Duodenal mucosa (tissue), 2 donors: ENCODE data around the gene KSR2.

Source experiments
- H3K27ac ChIP-seq: one replicate; pipeline ENCODE4 v1.7.0; 2013; ENCODE audit warnings: low read depth, low read length
- H3K27me3 ChIP-seq, 2 donors: one replicate each; pipeline ENCODE4 v1.7.0; 2013; ENCODE audit warnings: low read length in 2 of 2, control low read depth in 1 of 2; ENCODE audit not compliant: insufficient read depth in 2 of 2, control insufficient read depth in 1 of 2
- H3K36me3 ChIP-seq, 2 donors: one replicate each; pipeline ENCODE4 v1.7.0; 2013; ENCODE audit warnings: low read length in 2 of 2, control low read depth in 1 of 2; ENCODE audit not compliant: insufficient read depth in 2 of 2, control insufficient read depth in 1 of 2
- H3K4me1 ChIP-seq, 2 donors: one replicate each; pipeline ENCODE4 v1.7.0; 2013; ENCODE audit warnings: low read length in 2 of 2, control low read depth in 1 of 2; ENCODE audit not compliant: insufficient read depth in 2 of 2, control insufficient read depth in 1 of 2
- H3K4me3 ChIP-seq, 2 donors: one replicate each; pipeline ENCODE4 v1.7.0; 2013; ENCODE audit warnings: low read length in 2 of 2, low read depth in 1 of 2
- H3K9ac ChIP-seq, 2 donors: one replicate each; pipeline ENCODE4 v1.7.0; 2013; ENCODE audit warnings: low read length in 2 of 2, low read depth in 1 of 2
- H3K9me3 ChIP-seq, 2 donors: one replicate each; pipeline ENCODE4 v1.7.0; 2013; ENCODE audit warnings: low read length in 2 of 2, control low read depth in 1 of 2; ENCODE audit not compliant: control insufficient read depth in 1 of 2

Gene KSR2

GRCh38 chr12:117580015-117580717, 388.6 kb downstream of the KSR2 start:
- H3K9ac ChIP-seq = no peak overlapping the region

GRCh38 chr12:117577122-117577657, 391.6 kb downstream of the KSR2 start:
- H3K36me3 ChIP-seq = no peaks in the 10 kb centered on the region
- no peak overlapping the region for H3K27ac ChIP-seq
- H3K27me3 ChIP-seq = peaks cover 0 to 2% of the 10 kb centered on the region in 2 donors
- no peak overlapping the region for H3K9ac ChIP-seq
- H3K9me3 ChIP-seq = no peaks in the 10 kb centered on the region
- no peak overlapping the region for H3K4me3 ChIP-seq
- no peaks in the 10 kb centered on the region for H3K4me1 ChIP-seq

More at GRCh38 chr12:117580015-117580717, 388.6 kb downstream of the KSR2 start:
- Histone ChIP-seq H3K36me3 (no peaks in the 10 kb centered on the region), H3K9me3 (no peaks in the 10 kb centered on the region), H3K27me3 (peaks cover 0 to 7% of the 10 kb centered on the region in 2 donors), H3K4me1 (no peaks in the 10 kb centered on the region), H3K27ac (no peak overlapping the region), H3K4me3 (no peak overlapping the region)

- Histone ChIP-seq H3K27me3 (no peaks in the 10 kb centered on the region), H3K9me3 (no peaks in the 10 kb centered on the region), H3K4me3 (no peak overlapping the region), H3K9ac (no peak overlapping the region), H3K27ac (no peak overlapping the region), H3K36me3 (no peaks in the 10 kb centered on the region), H3K4me1 (no peaks in the 10 kb centered on the region)
These were observed 392.7 kb downstream of the KSR2 start for GRCh38 chr12:117576053-117576452.

GRCh38 chr12:117574655-117575054, 394.1 kb downstream of the KSR2 start:
- Histone ChIP-seq H3K9ac (no peak overlapping the region), H3K9me3 (no peaks in the 10 kb centered on the region), H3K4me3 (no peak overlapping the region), H3K4me1 (no peaks in the 10 kb centered on the region), H3K27ac (no peak overlapping the region), H3K27me3 (no peaks in the 10 kb centered on the region), H3K36me3 (no peaks in the 10 kb centered on the region)

GRCh38 chr12:117572755-117573154, 396.0 kb downstream of the KSR2 start:
- H3K27me3 ChIP-seq = no peaks in the 10 kb centered on the region
- H3K36me3 ChIP-seq = no peaks in the 10 kb centered on the region
- H3K27ac ChIP-seq = no peak overlapping the region
- no peaks in the 10 kb centered on the region for H3K9me3 ChIP-seq
- H3K4me1 ChIP-seq = no peaks in the 10 kb centered on the region
- H3K4me3 ChIP-seq = no peak overlapping the region
- no peak overlapping the region for H3K9ac ChIP-seq

- Histone ChIP-seq H3K27ac (no peak overlapping the region), H3K9me3 (no peaks in the 10 kb centered on the region), H3K9ac (no peak overlapping the region), H3K36me3 (no peaks in the 10 kb centered on the region), H3K27me3 (no peaks in the 10 kb centered on the region), H3K4me3 (no peak overlapping the region), H3K4me1 (no peaks in the 10 kb centered on the region)
These were observed 397.5 kb downstream of the KSR2 start for GRCh38 chr12:117571321-117571720.

GRCh38 chr12:117570608-117571007, 398.2 kb downstream of the KSR2 start:
- H3K36me3 ChIP-seq = no peaks in the 10 kb centered on the region
- H3K9ac ChIP-seq = no peak overlapping the region
- H3K4me3 ChIP-seq = no peak overlapping the region
- H3K27ac ChIP-seq = no peak overlapping the region
- no peaks in the 10 kb centered on the region for H3K27me3 ChIP-seq
- H3K9me3 ChIP-seq = no peaks in the 10 kb centered on the region
- no peaks in the 10 kb centered on the region for H3K4me1 ChIP-seq

GRCh38 chr12:117567644-117568216, 401.1 kb downstream of the KSR2 start:
- Histone ChIP-seq H3K27me3 (no peaks in the 10 kb centered on the region), H3K4me1 (no peaks in the 10 kb centered on the region), H3K4me3 (no peak overlapping the region), H3K9me3 (no peaks in the 10 kb centered on the region), H3K36me3 (no peaks in the 10 kb centered on the region), H3K9ac (no peak overlapping the region), H3K27ac (no peak overlapping the region)

- Histone ChIP-seq H3K9me3 (no peaks in the 10 kb centered on the region), H3K9ac (no peak overlapping the region), H3K27me3 (no peaks in the 10 kb centered on the region), H3K36me3 (no peaks in the 10 kb centered on the region), H3K4me3 (no peak overlapping the region), H3K27ac (no peak overlapping the region), H3K4me1 (no peaks in the 10 kb centered on the region)
These were observed 403.9 kb downstream of the KSR2 start for GRCh38 chr12:117564881-117565280.

- no peak overlapping the region for H3K27ac ChIP-seq
- H3K36me3 ChIP-seq = no peaks in the 10 kb centered on the region
- H3K9me3 ChIP-seq = no peaks in the 10 kb centered on the region
- no peak overlapping the region for H3K9ac ChIP-seq
- H3K4me3 ChIP-seq = no peak overlapping the region
- H3K27me3 ChIP-seq = no peaks in the 10 kb centered on the region
- H3K4me1 ChIP-seq = no peaks in the 10 kb centered on the region
These were observed 405.1 kb downstream of the KSR2 start for GRCh38 chr12:117563706-117564105.
